K562 treated with DMSO at 1 percent for 48 hours (cell line): ENCODE results near the gene MON2. TPM values are rescaled to one million over a fixed set of nuclear protein-coding genes. Genes with fewer than 3 reads are reported as not detected.

ENCODE experiments used
- total RNA-seq: library from RNA; unstranded; fragments of 300-600 nt; gene quantifications from 2 replicates; pipeline ENCODE4 v1.2.3, GENCODE V29; 2022; ENCODE audit warnings: low replicate concordance; ENCODE audit errors: extremely low read depth

Gene MON2, protein sequence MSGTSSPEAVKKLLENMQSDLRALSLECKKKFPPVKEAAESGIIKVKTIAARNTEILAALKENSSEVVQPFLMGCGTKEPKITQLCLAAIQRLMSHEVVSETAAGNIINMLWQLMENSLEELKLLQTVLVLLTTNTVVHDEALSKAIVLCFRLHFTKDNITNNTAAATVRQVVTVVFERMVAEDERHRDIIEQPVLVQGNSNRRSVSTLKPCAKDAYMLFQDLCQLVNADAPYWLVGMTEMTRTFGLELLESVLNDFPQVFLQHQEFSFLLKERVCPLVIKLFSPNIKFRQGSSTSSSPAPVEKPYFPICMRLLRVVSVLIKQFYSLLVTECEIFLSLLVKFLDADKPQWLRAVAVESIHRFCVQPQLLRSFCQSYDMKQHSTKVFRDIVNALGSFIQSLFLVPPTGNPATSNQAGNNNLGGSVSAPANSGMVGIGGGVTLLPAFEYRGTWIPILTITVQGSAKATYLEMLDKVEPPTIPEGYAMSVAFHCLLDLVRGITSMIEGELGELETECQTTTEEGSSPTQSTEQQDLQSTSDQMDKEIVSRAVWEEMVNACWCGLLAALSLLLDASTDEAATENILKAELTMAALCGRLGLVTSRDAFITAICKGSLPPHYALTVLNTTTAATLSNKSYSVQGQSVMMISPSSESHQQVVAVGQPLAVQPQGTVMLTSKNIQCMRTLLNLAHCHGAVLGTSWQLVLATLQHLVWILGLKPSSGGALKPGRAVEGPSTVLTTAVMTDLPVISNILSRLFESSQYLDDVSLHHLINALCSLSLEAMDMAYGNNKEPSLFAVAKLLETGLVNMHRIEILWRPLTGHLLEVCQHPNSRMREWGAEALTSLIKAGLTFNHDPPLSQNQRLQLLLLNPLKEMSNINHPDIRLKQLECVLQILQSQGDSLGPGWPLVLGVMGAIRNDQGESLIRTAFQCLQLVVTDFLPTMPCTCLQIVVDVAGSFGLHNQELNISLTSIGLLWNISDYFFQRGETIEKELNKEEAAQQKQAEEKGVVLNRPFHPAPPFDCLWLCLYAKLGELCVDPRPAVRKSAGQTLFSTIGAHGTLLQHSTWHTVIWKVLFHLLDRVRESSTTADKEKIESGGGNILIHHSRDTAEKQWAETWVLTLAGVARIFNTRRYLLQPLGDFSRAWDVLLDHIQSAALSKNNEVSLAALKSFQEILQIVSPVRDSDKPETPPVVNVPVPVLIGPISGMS (N-terminal part only)
- total RNA-seq, result not detected in 2 replicates

DNA sequence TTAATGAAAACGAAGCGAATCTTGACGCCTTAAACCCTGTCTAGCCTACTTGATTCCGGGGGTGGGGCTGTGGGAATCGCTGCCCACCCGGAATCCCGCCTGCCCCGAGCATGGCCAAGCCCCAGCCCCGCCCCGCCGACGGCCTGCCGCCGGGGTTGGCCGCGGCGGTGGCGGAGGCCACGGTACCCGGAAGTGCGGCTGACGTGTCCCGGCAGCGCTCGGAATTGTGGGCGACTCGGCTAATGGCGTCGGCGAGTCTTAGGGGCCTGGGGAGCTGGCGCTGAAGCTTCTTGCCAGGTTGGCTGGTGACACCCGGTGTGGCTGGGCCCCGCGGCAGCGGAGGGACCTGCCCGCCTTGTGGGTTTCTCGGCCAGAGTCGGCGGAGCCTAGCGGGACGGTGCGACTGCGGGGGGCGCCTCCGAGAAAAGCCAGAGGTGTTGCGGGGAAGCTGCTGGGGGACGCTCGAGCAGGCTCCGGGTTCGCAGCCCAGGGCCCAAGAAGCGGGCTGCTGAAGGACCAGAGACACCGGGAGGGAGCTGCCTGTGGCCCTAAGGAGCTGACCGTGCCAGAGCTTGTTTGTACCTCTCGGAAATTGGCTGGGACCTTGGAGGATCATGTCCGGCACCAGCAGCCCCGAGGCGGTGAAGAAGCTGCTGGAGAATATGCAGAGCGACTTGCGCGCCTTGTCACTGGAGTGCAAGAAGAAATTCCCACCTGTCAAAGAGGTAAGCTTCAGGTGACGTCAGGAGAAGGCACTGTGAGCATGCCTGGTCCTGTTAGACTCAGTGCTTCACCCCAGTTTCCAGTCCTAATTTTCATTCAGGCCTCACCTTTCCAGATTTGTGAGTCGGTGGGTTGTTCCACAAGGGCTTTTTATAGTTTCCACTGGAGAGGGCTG is at the start of gene MON2:
TSS of gene MON2 (plus strand) at position 233 of the 898 bp plus-strand sequence. CDS start at position 615, 382 bp downstream.

Other genes with a start within 250 kb of the MON2 start
- gene USP15, start 206.4 kb upstream of the MON2 start, total RNA-seq, result not detected in 2 replicates